GM23248 (cell line): ENCODE measurements around the gene ZNF329.

ENCODE experiments used
- EZH2 ChIP-seq: fragments of 200-600 bp; sonication (generic); IDR thresholded peaks from 2 replicates; pipeline ENCODE4 v1.6.1; 2018; ENCODE audit warnings: antibody characterized with exemption, mild to moderate bottlenecking; ENCODE audit not compliant: insufficient read depth, poor library complexity, severe bottlenecking
- EZH2phosphoT487 ChIP-seq: fragments of 200-600 bp; sonication (generic); IDR thresholded peaks from 2 replicates; pipeline ENCODE4 v1.6.1; 2018; ENCODE audit warnings: antibody characterized with exemption, moderate library complexity, mild to moderate bottlenecking, low read depth; ENCODE audit not compliant: insufficient read depth

DNA sequence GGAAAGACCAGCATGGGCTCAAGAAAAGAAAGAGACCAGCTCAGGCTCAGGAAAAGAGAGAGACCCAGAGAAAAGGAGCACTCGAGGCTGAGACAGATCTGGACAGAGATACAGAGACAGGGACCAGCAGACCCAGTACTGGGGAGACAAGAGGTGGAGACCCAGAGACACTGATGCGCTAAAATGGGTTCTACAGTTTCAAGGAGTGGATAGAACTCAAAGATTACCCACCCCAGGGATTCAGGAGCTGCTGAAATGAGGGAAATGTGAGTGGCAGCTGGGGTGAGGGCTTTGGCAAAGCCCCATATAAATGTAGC lies 51.9 kb downstream of the ZNF329 start:
- TF ChIP-seq EZH2 (no peak), EZH2phosphoT487 (no peak)
